WI38 (cell line): ENCODE results near the gene AQP9.
"Not testable (repeated sequence)": the region's sequence is repeated elsewhere in the genome, so short reads cannot be mapped to it uniquely, and the experiment has no call there.

Source experiments
- H3K4me3 ChIP-seq: 2 replicates; pipeline ENCODE4 v1.5.1; 2011; ENCODE audit warnings: low read depth, mild to moderate bottlenecking, control low read depth, low read length
- CTCF ChIP-seq: IDR thresholded peaks from 2 replicates; pipeline ENCODE4 v1.5.1; 2012; ENCODE audit warnings: low read depth, mild to moderate bottlenecking, control low read depth, low read length

Gene AQP9

GRCh38 chr15:58200739-58201138 is 62.6 kb downstream of the AQP9 start:
- no peak overlapping the region for H3K4me3 ChIP-seq
- TF ChIP-seq CTCF = no peak

DNA sequence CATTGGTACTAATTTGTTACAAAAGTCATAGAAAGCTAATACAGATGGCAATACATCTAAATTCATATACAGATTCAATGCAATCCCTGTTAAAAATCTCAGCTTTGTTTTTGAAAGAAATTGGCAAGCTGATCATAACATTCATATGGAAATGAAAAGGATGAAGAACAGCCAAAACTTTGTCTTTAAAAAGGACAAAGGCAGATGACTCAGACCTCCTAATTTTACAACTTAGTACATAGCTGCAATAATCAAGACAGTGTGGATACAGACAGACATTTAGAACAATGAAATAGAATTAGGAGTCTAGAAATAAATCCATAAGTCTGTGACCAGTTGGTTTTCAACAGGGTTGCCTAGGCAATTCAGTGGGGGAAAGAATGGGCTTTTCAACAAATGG is 63.3 kb downstream of the AQP9 start:
- H3K4me3 ChIP-seq = no peak overlapping the region
- TF ChIP-seq CTCF = no peak

GRCh38 chr15:58203537-58203936 is 65.4 kb downstream of the AQP9 start:
- no peak overlapping the region for H3K4me3 ChIP-seq
- no peak for TF ChIP-seq CTCF

GRCh38 chr15:58206151-58206550 is 68.0 kb downstream of the AQP9 start:
- no peak for TF ChIP-seq CTCF
- no peak overlapping the region for H3K4me3 ChIP-seq

DNA sequence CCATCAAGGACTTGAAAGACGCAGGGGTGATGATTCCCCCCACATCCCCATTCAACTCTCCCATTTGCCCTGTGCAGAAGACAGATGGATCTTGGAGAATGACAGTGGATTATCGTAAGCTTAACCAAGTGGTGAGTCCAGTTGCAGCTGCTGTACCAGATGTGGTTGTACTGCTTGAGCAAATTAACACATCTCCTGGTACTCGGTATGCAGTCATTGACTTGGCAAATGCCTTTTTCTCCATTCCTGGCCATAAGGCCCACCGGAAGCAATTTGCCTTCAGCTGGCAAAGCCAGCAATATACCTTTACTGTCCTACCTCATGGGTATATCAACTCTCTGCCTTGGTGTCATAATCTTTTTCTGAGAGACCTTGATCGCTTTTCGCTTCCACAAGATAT is 70.0 kb downstream of the AQP9 start:
- H3K4me3 ChIP-seq = not testable (repeated sequence)

DNA sequence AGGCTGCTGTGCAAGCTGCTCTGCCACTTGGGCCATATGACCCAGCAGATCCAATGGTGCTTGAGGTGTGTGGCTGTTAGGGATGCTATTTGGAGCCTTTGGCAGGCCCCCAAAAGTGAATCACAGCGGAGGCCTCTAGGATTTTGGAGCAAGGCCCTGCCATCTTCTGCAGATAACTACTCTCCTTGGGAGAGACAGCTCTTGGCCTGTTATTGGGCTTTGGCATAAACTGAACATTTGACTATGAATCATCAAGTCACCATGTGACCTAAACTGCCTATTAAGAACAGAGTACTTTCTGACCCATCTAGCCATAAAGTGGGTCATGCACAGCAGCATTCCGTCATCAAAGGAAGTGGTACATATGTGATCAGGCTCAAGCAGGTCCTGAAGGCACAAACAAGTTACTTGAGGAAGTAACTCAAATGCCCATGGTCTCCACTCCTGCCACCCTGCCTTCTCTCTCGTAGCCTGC is 70.9 kb downstream of the AQP9 start:
- not testable (repeated sequence) for H3K4me3 ChIP-seq

GRCh38 chr15:58210031-58210430 is 71.8 kb downstream of the AQP9 start:
- H3K4me3 ChIP-seq = not testable (repeated sequence)

GRCh38 chr15:58212909-58213526 is 74.8 kb downstream of the AQP9 start:
- TF ChIP-seq CTCF = peak; percentile 65

DNA sequence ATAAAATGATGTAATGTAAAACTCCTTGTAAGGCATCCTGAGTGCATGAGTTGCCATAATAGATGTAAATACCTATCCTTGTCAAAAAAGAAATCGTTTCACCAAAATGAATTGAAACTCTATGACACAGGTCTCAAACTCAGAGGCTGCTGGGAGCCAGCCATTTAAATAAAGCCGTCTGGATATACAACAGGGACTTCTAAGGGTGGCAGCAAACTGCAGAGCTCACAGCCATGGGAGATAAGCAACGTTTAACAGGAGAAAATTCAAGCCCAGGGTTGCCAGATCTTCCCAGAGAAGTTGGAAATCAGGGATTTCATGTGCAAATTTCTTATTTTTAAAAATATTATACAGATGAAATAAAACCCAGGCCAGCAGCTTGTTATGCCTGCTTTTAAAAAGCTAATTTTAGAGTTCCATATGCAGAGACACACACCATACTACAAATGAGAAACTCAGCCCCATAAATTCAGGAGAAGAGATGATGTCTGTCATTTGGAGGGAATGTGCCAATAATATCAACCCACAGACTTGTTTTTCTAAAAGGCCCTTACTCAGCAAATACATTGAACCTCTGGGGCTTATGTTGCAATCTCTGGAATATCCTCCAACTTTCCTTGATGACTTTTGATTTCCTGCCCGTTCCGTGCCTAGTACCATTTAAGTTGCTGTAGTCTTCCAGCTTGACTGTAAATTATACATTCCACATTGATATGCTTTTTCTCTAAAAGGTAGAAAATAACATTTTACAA is 75.6 kb downstream of the AQP9 start:
- no peak overlapping the region for H3K4me3 ChIP-seq
- no peak for TF ChIP-seq CTCF

More at GRCh38 chr15:58212909-58213526, 74.8 kb downstream of the AQP9 start:
- H3K4me3 ChIP-seq = no peak overlapping the region
